NOMO-1 treated with DMSO at 0.1 percent for 48 hours (cell line): ENCODE results near the gene RIN3.

Experiments used
- DNase-seq: peaks from one replicate; lab custom pipeline; 2025; ENCODE audit not compliant: unreplicated experiment; lab: John Stamatoyannopoulos, UW

Gene RIN3

GRCh38 chr14:92597906-92598905, 84.6 kb downstream of the RIN3 start:
- peak; percentile 68 for DNase-seq

DNA sequence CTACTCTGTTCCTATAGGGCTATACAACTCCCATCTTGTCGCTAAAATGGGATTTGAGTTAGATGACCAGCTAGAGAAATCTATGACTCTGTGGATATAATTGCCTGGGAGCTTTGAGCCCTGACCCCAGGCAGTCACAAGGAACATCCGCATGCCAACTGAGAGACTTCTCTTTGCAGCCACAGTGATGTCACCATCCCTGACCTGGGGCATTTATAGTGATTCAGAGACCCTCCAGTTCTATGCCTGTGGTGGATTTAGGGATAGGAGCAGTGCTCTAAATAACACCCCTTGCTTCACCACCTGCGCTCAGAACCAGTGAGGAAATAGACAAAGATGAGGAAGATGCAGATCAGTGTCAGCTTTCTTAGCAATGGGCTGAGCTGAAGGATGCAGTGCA, 86.2 kb downstream of the RIN3 start:
- DNase-seq = no peak

- DNase-seq = peak; percentile 65
Measured at GRCh38 chr14:92600318-92601053, 86.9 kb downstream of the RIN3 start.

GRCh38 chr14:92601131-92601710, 87.6 kb downstream of the RIN3 start:
- DNase-seq = no peak

GRCh38 chr14:92601757-92602417, 88.3 kb downstream of the RIN3 start:
- no peak for DNase-seq

- DNase-seq = no peak
Measured at GRCh38 chr14:92603309-92604242, 90.0 kb downstream of the RIN3 start.

DNA sequence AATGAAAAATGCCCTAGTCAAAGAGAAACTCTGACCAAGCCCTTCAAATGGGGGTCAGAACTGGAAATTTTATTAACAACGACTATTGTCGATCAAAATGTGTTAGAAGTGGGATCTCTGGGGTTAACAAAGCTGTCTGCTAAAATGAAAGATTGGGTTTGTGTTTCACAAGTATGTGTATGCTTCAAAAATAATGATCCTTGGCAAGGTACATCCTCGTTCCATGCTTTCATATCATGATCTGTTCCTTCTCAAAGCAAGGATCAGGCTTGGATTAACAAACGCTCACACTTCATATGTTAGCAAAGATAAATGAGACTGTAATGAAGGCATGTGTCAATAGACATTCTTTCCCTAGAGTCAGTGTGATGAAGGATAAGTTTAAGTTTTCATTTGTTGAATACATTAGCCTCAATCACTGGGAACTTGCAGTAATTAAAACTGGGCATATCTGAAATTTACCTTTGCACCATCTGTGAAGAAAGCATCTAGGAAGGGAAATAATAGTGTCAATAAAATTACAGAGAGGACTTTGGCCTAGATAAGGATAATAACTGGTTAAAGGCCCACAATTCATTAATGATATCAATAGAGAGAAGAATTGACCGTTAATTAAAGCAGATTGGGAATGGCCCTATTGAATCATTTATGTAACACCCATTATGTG, 91.8 kb downstream of the RIN3 start:
- DNase-seq = no peak

DNA sequence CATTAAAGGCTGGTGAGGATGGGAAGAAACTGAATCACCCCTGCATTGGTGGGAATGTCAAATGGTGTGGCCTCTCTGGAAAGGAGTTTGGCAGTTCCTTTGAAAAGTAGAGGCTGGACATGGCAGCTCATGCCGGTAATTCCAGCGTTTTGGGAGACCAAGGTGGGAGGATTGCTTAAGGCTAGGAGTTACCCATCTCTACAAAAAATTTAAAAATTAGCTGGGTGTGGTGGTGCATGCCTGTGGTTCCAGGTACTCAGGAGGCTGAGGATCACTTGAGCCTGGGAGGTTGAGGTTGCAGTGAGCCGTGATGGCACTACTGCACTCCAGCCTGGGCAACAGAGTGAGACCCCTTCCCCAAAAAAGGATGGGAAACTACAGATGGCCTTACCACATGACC, 93.7 kb downstream of the RIN3 start:
- DNase-seq = no peak

- DNase-seq = peak; percentile 11
Measured at GRCh38 chr14:92607702-92608429, 94.3 kb downstream of the RIN3 start.

DNA sequence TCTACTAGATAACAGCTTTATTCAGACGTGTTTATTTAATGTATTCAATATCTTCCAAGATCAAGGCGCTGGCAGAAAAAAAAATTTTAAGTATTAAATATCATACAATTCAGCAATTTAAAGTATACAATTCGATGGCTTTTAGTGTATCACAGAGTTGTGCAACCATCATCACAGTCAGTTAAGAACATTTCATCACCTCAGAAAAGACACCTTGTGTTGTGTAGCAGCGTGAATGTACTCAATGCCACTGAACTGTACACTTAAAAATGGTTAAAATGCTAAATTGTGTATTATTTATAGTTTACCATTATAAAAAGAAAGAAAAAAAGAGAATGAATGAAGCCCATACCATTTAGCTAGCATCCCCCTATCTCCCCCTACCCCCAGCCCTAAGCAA, 96.4 kb downstream of the RIN3 start:
- peak; percentile 82 for DNase-seq

- DNase-seq = peak; percentile 31
Measured at GRCh38 chr14:92610849-92611271, 97.3 kb downstream of the RIN3 start.

- no peak for DNase-seq
Measured at GRCh38 chr14:92613008-92613658, 99.6 kb downstream of the RIN3 start.

DNA sequence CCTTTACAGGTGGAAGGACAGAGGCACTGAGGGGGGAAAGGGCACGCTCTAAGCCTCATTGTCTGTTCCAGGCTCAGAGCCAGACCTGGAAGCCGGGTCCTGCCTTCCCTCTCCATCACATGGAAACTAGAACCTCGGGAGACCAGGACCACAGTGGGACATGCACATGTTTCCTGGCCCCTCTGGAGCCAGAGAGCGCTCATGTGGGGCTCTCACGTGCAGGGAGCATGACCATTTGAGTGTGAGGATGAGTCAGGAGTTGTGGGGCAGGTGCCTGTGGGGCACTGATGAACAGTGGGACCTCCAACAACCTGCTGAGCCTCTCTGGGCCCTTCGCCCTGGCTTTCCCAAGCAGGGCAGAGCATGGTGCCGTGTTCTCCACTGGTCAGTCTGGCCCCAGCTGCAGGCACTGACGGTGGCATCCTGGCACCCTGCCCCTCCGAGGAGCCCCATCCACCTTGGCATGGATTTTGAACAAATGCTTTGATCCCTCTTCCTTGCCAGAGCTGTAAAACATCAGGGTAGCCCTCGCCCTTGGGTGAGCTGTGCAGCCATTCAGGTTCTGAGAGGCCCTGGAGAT, 100.2 kb downstream of the RIN3 start:
- DNase-seq = no peak

GRCh38 chr14:92615451-92615850, 101.9 kb downstream of the RIN3 start:
- DNase-seq = no peak

DNA sequence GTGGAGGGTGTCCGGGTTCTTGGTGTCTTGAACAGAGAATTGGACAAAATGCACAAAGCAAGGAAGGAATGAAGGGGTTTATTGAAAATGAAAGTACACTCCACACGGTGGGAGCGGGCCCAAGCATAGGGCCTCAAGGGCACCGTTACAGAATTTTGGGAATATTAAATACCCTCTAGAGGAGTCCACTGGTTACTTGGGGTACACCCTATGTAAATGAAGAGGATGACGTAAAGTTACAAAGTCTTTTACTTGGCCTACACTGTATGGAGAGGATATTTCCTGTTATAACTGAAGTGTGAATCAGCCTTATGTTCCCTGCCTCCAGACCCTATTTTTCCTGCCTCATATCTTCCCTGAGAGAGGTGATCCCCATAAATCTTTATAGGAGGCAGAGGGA, 102.6 kb downstream of the RIN3 start:
- no peak for DNase-seq

GRCh38 chr14:92617581-92617980, 104.0 kb downstream of the RIN3 start:
- DNase-seq = no peak

DNA sequence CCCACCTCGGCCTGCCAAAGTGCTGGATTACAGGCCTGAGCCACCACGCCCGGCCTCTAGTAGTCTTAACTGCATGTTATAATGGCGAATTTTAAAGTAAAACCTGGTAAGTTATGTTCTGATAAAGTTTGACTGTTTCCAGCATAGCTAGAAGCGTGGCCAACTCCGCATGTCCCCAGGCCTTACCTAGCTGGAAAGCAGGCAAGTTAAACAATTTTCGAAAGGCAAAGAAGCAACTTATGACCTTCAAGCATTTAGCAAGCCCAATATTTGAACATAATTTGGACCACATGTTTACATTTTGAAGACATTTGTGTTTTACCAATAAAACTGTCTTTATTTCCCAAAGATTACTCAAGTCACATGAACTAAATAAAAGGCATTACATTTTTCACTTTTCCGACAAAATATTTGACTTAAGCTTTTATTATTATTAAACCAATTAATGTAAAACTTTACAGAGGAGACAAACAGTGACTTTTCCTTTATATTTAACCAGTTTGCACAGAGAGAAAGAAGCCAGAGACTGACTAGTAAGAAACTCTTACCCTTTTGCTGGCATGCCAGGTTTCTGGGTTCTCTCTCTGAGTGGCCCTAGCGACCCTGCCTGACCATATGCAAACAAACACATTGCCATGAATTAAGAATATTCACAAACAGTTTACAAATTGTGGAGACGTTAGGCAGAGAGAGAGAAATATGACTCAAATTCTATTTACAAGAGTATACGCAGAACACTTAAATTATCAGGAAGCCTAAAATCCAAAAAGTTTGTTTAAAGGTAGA, 106.3 kb downstream of the RIN3 start:
- DNase-seq = no peak
